ENCODE measurements around the gene TMEM120A. TPM values are rescaled to one million over a fixed set of nuclear protein-coding genes. Genes with fewer than 3 reads are reported as not detected.

The TMEM120A gene
- 34.7 to 47.1 TPM (median 42.5 TPM) in 5 replicates for total RNA-seq (2022; extraction: Qiagen RNA extraction)

GRCh38 chr7:75994388-75995051 lies at the start of gene TMEM120A:
Gene TMEM120A, minus strand, starts transcription at chr7:75994595. Its CDS starts 25 bp downstream, at chr7:75994570.

Other genes starting within 250 kb of the TMEM120A start
- gene CCL26, start 222.4 kb downstream of the TMEM120A start, total RNA-seq (2022; extraction: Qiagen RNA extraction): 8.2 to 11.2 TPM (median 8.8 TPM) in 5 replicates
- not detected in 5 replicates for gene CCL24, start 180.8 kb downstream of the TMEM120A start, total RNA-seq (2022; extraction: Qiagen RNA extraction)
- 78.9 to 102 TPM (median 96.8 TPM) in 5 replicates for gene RHBDD2, start 115.6 kb downstream of the TMEM120A start, total RNA-seq (2022; extraction: Qiagen RNA extraction)
- 134 to 172 TPM (median 166 TPM) in 5 replicates for gene POR, start 79.4 kb downstream of the TMEM120A start, total RNA-seq (2022; extraction: Qiagen RNA extraction)
- gene STYXL1, start 53.4 kb upstream of the TMEM120A start, total RNA-seq (2022; extraction: Qiagen RNA extraction): 39.3 to 51.8 TPM (median 41.1 TPM) in 5 replicates
- 333 to 418 TPM (median 378 TPM) in 5 replicates for gene MDH2, start 53.5 kb upstream of the TMEM120A start, total RNA-seq (2022; extraction: Qiagen RNA extraction)
- gene SRRM3, start 207.3 kb upstream of the TMEM120A start, total RNA-seq (2022; extraction: Qiagen RNA extraction): 6.3 to 10.0 TPM (median 8.5 TPM) in 5 replicates

Data from A549 treated with CORT108297 at 1 μM for 4 hours (cell line).